Naive thymus-derived CD8-positive, alpha-beta T cell (primary cell): Measurements from ENCODE around the gene NEK4. TPM values are rescaled to one million over a fixed set of nuclear protein-coding genes. Genes with fewer than 3 reads are reported as not detected.
"Not testable (repeated sequence)": the region's sequence is repeated elsewhere in the genome, so short reads cannot be mapped to it uniquely, and the experiment has no call there.

ENCODE experiments used
- ATAC-seq, 2 donors: fragments of 150-1000 bp; cut with Tn5 transposase in 1 of 2; sonication (Bioruptor Pico), chemical (Tn5 transposase) in 1 of 2; 1 replicate in 1 of 2; 2 replicates in 1 of 2; pipeline ENCODE4 v1.10.0; 2021; ENCODE audit warnings: mild to moderate bottlenecking in 2 of 2, moderate library complexity in 2 of 2
- POLR2A ChIA-PET: fragments of 350-600 bp; sonication (Branson Sonifier 250); formaldehyde crosslinking; loops from one replicate; lab custom pipeline; 2021; ENCODE audit warnings: antibody characterized with exemption; lab: Charles Lee
- DNase-seq, 10 donors: peaks; one replicate each; pipeline versions ENCODE4 v3.0.0 to v3.0.0-alpha.2; 2020 to 2022
- H3K27ac Mint-ChIP-seq, 10 donors: one replicate each; pipeline ENCODE4 v1.8.0; 2020 to 2022; ENCODE audit warnings: mild to moderate bottlenecking in 10 of 10, mixed read lengths in 10 of 10, moderate library complexity in 4 of 10, inconsistent platforms in 1 of 10
- H3K27me3 Mint-ChIP-seq, 5 donors: one replicate each; pipeline ENCODE4 v1.8.0; 2021 to 2022; ENCODE audit warnings: mixed read lengths in 5 of 5
- H3K36me3 Mint-ChIP-seq, 3 donors: one replicate each; pipeline ENCODE4 v1.8.0; 2020 to 2022; ENCODE audit warnings: mixed read lengths in 3 of 3, mild to moderate bottlenecking in 2 of 3, inconsistent platforms in 1 of 3
- H3K4me1 Mint-ChIP-seq, 4 donors: one replicate each; pipeline ENCODE4 v1.8.0; 2021 to 2022; ENCODE audit warnings: mixed read lengths in 4 of 4
- H3K4me3 Mint-ChIP-seq, 10 donors: one replicate each; pipeline ENCODE4 v1.8.0; 2020 to 2022; ENCODE audit warnings: mild to moderate bottlenecking in 10 of 10, mixed read lengths in 10 of 10, moderate library complexity in 6 of 10, inconsistent platforms in 1 of 10
- H3K9me3 Mint-ChIP-seq, 9 donors: one replicate each; pipeline ENCODE4 v1.8.0; 2020 to 2022; ENCODE audit warnings: mixed read lengths in 9 of 9, mild to moderate bottlenecking in 3 of 9, inconsistent platforms in 1 of 9, moderate library complexity in 1 of 9
- polyA plus RNA-seq, 3 donors: library from polyadenylated mRNA; unstranded; fragments of 300-500 nt; fragmentation: Illumina TruSeq; gene quantifications; one replicate each; pipeline ENCODE4 v1.2.3, GENCODE V29; 2021
- total RNA-seq, 8 experiments: library from RNA in 2 of 8; stranded (reverse) in 2 of 8; gene quantifications; one replicate each; pipeline ENCODE4 v1.2.3 and lab custom pipeline; 2021 to 2026

The NEK4 gene
- total and polyA plus RNA-seq, 5 experiments from 2014 or later: 6.2 to 25.3 (median 12.4) TPM

- ATAC-seq (no peak), DNase-seq (peak in 1 of 10 donors; percentile 27)
- Mint-ChIP-seq H3K36me3 (no peaks in the 10 kb centered on the region), H3K27me3 (peaks cover 0 to 14% (median 7%) of the 10 kb centered on the region in 5 donors), H3K4me3 (no peak overlapping the region), H3K27ac (peak overlapping the region in 2 of 10 donors; percentile 35 to 69), H3K9me3 (no peaks in the 10 kb centered on the region), H3K4me1 (peaks cover 0 to 12% (median 1%) of the 10 kb centered on the region in 4 donors)
- POLR2A ChIA-PET: no interaction called here
Observed at GRCh38 chr3:52782412-52783210, 11.9 kb upstream of the NEK4 start.

GRCh38 chr3:52781741-52782140 is 11.0 kb upstream of the NEK4 start:
- Mint-ChIP-seq H3K27me3 (peaks cover 0 to 14% (median 7%) of the 10 kb centered on the region in 5 donors), H3K9me3 (no peaks in the 10 kb centered on the region), H3K36me3 (no peaks in the 10 kb centered on the region), H3K4me1 (peaks cover 0 to 12% (median 1%) of the 10 kb centered on the region in 4 donors), H3K4me3 (no peak overlapping the region), H3K27ac (no peak overlapping the region)
- POLR2A ChIA-PET: interaction anchor here (0.5 to 0.6 kb wide), 2 partner anchors 23 to 119 kb away, joined by 3 to 4 read pairs; no protein-coding TSS in a partner anchor
- DNase-seq (peak in 1 of 10 donors; percentile 27), ATAC-seq (no peak)

- Mint-ChIP-seq H3K36me3 (no peaks in the 10 kb centered on the region), H3K4me3 (no peak overlapping the region), H3K9me3 (no peaks in the 10 kb centered on the region), H3K4me1 (peaks cover 0 to 19% (median 2%) of the 10 kb centered on the region in 4 donors), H3K27ac (peak overlapping the region in 2 of 10 donors; percentile 13 to 69), H3K27me3 (peaks cover 0 to 14% (median 7%) of the 10 kb centered on the region in 5 donors)
- ATAC-seq: no peak
- POLR2A ChIA-PET: no interaction called here
- peak in 1 of 10 donors; percentile 3 for DNase-seq
Observed at GRCh38 chr3:52779837-52780585, 9.3 kb upstream of the NEK4 start.

- Mint-ChIP-seq H3K27me3 (peaks cover 0 to 14% (median 6%) of the 10 kb centered on the region in 5 donors), H3K36me3 (no peaks in the 10 kb centered on the region), H3K4me1 (peaks cover 0 to 19% (median 2%) of the 10 kb centered on the region in 4 donors), H3K9me3 (no peaks in the 10 kb centered on the region), H3K4me3 (no peak overlapping the region), H3K27ac (peak overlapping the region in 2 of 10 donors; percentile 7 to 69)
- DNase-seq (peak in 2 of 10 donors; percentile 1 to 24), ATAC-seq (peak in 1 of 2 donors; percentile 33)
- POLR2A ChIA-PET: no interaction called here
Observed at GRCh38 chr3:52779011-52779836, 8.5 kb upstream of the NEK4 start.

- peak overlapping the region in 1 of 10 donors; percentile 14 for H3K27ac Mint-ChIP-seq
- H3K4me3 Mint-ChIP-seq: no peak overlapping the region
- H3K27me3 Mint-ChIP-seq: peaks cover 0 to 14% (median 3%) of the 10 kb centered on the region in 5 donors
- H3K4me1 Mint-ChIP-seq: peaks cover 0 to 19% (median 2%) of the 10 kb centered on the region in 4 donors
- peak in 1 of 10 donors; percentile 10 for DNase-seq
- POLR2A ChIA-PET: no interaction called here
- H3K9me3 Mint-ChIP-seq: no peaks in the 10 kb centered on the region
- ATAC-seq: no peak
- H3K36me3 Mint-ChIP-seq: no peaks in the 10 kb centered on the region
Observed at GRCh38 chr3:52777959-52778805, 7.4 kb upstream of the NEK4 start.

GRCh38 chr3:52777127-52777958 is 6.6 kb upstream of the NEK4 start, which contains the start of gene ITIH1:
Gene ITIH1, plus strand, starts transcription at chr3:52777599. Its CDS starts 17 bp downstream, at chr3:52777616.
- ATAC-seq: no peak
- no peaks in the 10 kb centered on the region for H3K36me3 Mint-ChIP-seq
- POLR2A ChIA-PET: no interaction called here
- H3K27me3 Mint-ChIP-seq: peaks cover 0 to 6% (median 3%) of the 10 kb centered on the region in 5 donors
- H3K9me3 Mint-ChIP-seq: no peaks in the 10 kb centered on the region
- H3K27ac Mint-ChIP-seq: peak within 1 kb of the TSS in 1 of 10 donors; percentile 14
- H3K4me3 Mint-ChIP-seq: no peak within 1 kb of the TSS
- H3K4me1 Mint-ChIP-seq: peaks cover 0 to 19% (median 2%) of the 10 kb centered on the region in 4 donors
- peak in 1 of 10 donors; percentile 8 for DNase-seq

- POLR2A ChIA-PET: interaction anchor here (0.6 kb wide), 1 partner anchor 538 kb away, joined by 4 read pairs; no protein-coding TSS in a partner anchor
- not testable (repeated sequence) for ATAC-seq, H3K4me3 Mint-ChIP-seq, H3K9me3 Mint-ChIP-seq, H3K36me3 Mint-ChIP-seq, H3K27me3 Mint-ChIP-seq, H3K27ac Mint-ChIP-seq
- peaks cover 3 to 22% (median 5%) of the 10 kb centered on the region in 4 donors for H3K4me1 Mint-ChIP-seq
- DNase-seq: peak in 1 of 10 donors; percentile 1
Observed at GRCh38 chr3:52776486-52776885, 5.7 kb upstream of the NEK4 start.

- H3K27ac Mint-ChIP-seq: peak overlapping the region in 1 of 10 donors; percentile 31
- H3K9me3 Mint-ChIP-seq: no peaks in the 10 kb centered on the region
- no peak for ATAC-seq
- no peak overlapping the region for H3K4me3 Mint-ChIP-seq
- H3K27me3 Mint-ChIP-seq: peaks cover 0 to 1% (median 0%) of the 10 kb centered on the region in 5 donors
- peak in 1 of 10 donors; percentile 8 for DNase-seq
- H3K36me3 Mint-ChIP-seq: no peaks in the 10 kb centered on the region
- peaks cover 9 to 28% (median 11%) of the 10 kb centered on the region in 4 donors for H3K4me1 Mint-ChIP-seq
- POLR2A ChIA-PET: interaction anchor here (0.6 kb wide), 1 partner anchor 538 kb away, joined by 4 read pairs; no protein-coding TSS in a partner anchor
Observed at GRCh38 chr3:52775877-52776276, 5.1 kb upstream of the NEK4 start.

- Mint-ChIP-seq H3K27ac (peak overlapping the region in 4 of 10 donors; percentile 4 to 60 (median 30)), H3K4me3 (no peak overlapping the region), H3K27me3 (peaks cover 0 to 1% (median 0%) of the 10 kb centered on the region in 5 donors), H3K36me3 (no peaks in the 10 kb centered on the region), H3K4me1 (peaks cover 11 to 30% (median 11%) of the 10 kb centered on the region in 4 donors), H3K9me3 (no peaks in the 10 kb centered on the region)
- DNase-seq: peak in 2 of 10 donors; percentile 5 to 42
- POLR2A ChIA-PET: no interaction called here
- ATAC-seq: no peak
Observed at GRCh38 chr3:52774901-52775864, 4.4 kb upstream of the NEK4 start.
